ENCODE data around the gene MAGI1.
A peak's percentile ranks its signal among the peaks of the same experiment; 100 is the strongest.

Gene MAGI1

DNA sequence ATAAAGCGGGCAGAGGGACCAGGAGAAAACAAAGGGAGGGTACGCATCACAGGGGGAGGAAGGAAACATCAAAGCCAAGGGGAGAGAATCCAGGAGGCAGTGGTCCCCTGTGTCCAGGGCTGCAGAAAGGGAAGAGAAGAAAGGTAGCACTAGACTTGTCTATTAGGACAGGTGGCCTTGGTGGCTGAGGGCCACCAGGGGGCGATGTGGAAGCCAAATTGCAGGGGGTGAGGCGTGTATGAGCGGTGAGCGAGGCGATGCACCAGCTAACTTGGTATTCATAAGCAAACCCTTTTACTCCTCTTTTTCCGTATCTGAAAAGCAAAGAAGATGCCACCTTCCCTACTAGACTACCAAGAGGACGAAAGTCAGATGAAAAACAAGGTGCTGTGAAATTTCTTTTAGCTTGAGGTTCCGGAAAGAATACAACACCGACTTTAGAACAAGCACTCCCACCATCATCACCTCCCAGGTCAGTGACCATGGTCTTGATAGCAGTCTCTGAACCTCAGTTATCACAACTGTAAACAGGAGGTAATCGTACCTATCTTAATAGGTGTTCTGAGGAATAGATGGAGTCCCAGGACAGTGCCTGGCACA, 696.5 kb downstream of the MAGI1 start:
- no peak for DNase-seq (ENCODE audit: extremely low spot score, insufficient read length, low read depth)
- peak; percentile 35 for FAIRE-seq

GRCh38 chr3:65339192-65339740, 699.5 kb downstream of the MAGI1 start:
- FAIRE-seq = no peak
- DNase-seq (ENCODE audit: extremely low spot score, insufficient read length, low read depth) = no peak

- FAIRE-seq = no peak
- no peak for DNase-seq (ENCODE audit: extremely low spot score, insufficient read length, low read depth)
Observed at GRCh38 chr3:65338571-65338970, 700.1 kb downstream of the MAGI1 start.

- FAIRE-seq = no peak
Observed at GRCh38 chr3:65335587-65335986, 703.1 kb downstream of the MAGI1 start.

GRCh38 chr3:65334045-65334665, 704.6 kb downstream of the MAGI1 start:
- DNase-seq (ENCODE audit: extremely low spot score, insufficient read length, low read depth) = no peak
- FAIRE-seq = no peak

More at GRCh38 chr3:65335587-65335986, 703.1 kb downstream of the MAGI1 start:
- no peak for DNase-seq (ENCODE audit: extremely low spot score, insufficient read length, low read depth)

- FAIRE-seq = no peak
- no peak for DNase-seq (ENCODE audit: extremely low spot score, insufficient read length, low read depth)
Observed at GRCh38 chr3:65331730-65332129, 707.0 kb downstream of the MAGI1 start.

GRCh38 chr3:65330072-65330471, 708.6 kb downstream of the MAGI1 start:
- no peak for FAIRE-seq
- DNase-seq (ENCODE audit: extremely low spot score, insufficient read length, low read depth) = no peak

- no peak for DNase-seq (ENCODE audit: extremely low spot score, insufficient read length, low read depth)
- no peak for FAIRE-seq
Observed at GRCh38 chr3:65328148-65328547, 710.6 kb downstream of the MAGI1 start.

GRCh38 chr3:65326574-65326973, 712.1 kb downstream of the MAGI1 start:
- DNase-seq (ENCODE audit: extremely low spot score, insufficient read length, low read depth) (no peak), FAIRE-seq (no peak)

DNA sequence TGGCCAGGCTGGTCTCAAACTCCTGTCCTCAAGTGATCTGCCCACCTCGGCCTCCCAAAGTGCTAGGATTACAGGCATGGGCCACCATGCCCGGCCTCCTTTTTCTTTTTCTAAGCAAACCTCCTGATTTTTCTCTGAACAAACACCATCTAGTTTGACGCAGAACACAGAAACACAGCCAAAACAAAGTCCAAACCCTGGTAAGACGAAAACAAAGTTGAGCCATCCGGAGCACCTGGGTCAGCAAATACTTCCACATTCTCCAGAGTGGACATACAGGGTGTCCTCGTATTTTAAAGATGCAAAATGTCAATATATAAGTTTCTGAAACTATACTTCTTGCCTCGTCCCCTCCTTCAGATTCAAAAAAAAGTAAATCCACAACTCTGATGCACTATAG, 715.8 kb downstream of the MAGI1 start:
- DNase-seq (ENCODE audit: extremely low spot score, insufficient read length, low read depth) (no peak), FAIRE-seq (no peak)

DNA sequence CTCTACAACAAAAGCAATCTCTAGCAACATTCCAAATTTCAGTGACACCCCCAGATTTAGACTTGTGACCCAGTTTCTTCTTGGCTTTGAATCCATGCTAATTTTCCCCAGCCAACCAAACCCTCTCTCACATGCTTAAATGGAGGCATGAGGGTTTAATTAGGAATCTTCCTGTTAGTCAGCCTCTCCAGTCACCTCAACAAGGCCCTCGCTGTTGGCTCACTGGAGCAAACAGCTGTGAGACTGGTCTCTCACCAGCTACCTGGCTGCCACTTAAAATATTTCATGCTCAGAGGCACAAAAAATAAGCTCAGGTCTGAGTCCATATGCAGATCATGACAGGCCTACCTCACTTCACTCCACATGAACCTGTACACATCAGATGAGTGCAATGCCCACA, 720.5 kb downstream of the MAGI1 start:
- no peak for FAIRE-seq
- DNase-seq (ENCODE audit: extremely low spot score, insufficient read length, low read depth) = no peak

DNA sequence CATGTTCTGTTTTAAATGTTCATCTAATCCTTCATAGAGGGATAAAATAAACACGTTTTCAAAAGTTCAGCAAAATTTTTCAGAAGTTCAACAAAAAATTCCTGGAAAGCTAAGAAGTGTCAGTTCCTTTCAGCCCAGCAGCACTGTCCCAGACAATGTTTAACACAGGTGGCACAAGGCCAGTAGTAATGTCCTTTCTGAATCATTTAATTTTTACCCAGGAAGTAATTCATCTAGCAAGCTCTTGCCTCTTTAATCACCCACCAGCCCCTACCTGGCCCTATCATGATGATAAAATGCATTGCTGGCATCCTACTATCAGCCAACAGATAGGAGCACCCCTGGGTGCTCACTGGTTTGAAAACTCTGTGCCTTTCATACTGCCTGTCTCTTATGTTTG, 723.8 kb downstream of the MAGI1 start:
- FAIRE-seq = no peak

GRCh38 chr3:65314269-65314668, 724.4 kb downstream of the MAGI1 start:
- DNase-seq (ENCODE audit: extremely low spot score, insufficient read length, low read depth) = no peak
- FAIRE-seq = no peak

More for the DNA sequence above, 723.8 kb downstream of the MAGI1 start:
- DNase-seq (ENCODE audit: extremely low spot score, insufficient read length, low read depth) = no peak

- no peak for DNase-seq (ENCODE audit: extremely low spot score, insufficient read length, low read depth)
- no peak for FAIRE-seq
Observed at GRCh38 chr3:65313666-65314065, 725.1 kb downstream of the MAGI1 start.

DNA sequence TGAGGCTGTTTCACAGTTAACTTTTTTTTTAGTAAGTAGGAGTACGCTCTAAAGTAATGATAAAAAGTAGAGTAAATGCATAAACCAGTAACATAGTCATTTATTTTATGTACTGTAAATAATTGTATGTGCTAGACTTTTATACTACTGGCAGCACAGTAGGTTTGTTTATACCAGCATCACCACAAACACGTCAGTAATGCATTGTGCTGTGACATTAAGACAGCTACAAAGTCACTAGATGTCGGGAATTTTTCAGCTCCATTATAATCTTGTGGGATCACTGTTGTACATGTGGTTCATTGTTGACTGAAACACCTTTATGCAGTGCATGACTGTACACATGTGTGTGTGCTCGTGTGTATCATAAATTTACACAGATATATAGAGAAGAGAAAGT, 732.9 kb downstream of the MAGI1 start:
- DNase-seq (ENCODE audit: extremely low spot score, insufficient read length, low read depth) = no peak
- FAIRE-seq = no peak
